Daoy (cell line): ENCODE data around the gene SULF2. TPM values are rescaled to one million over a fixed set of nuclear protein-coding genes. Genes with fewer than 3 reads are reported as not detected.
A peak's percentile ranks its signal among the peaks of the same experiment; 100 is the strongest.

Experiments
- DNase-seq: peaks from one replicate; pipeline ENCODE4 v3.0.0-alpha.2; 2015; ENCODE audit warnings: low read depth
- total RNA-seq: library from RNA; depleted of rRNA; stranded (reverse); fragments of >200 nt; shearing (Covaris generic); gene quantifications from 2 replicates; pipeline ENCODE4 v1.2.3, GENCODE V29; 2014

The SULF2 gene
- total RNA-seq, 1 experiment from 2014 or later, result 3.7 TPM

- DNase-seq, result peak; percentile 43
These were observed 526 bp downstream of the SULF2 start for GRCh38 chr20:47784599-47785310.

- DNase-seq, result no peak
These were observed 1.3 kb downstream of the SULF2 start for GRCh38 chr20:47783828-47784598.

GRCh38 chr20:47782920-47783552 lies 2.2 kb downstream of the SULF2 start:
- no peak for DNase-seq

- no peak for DNase-seq
These were observed 3.2 kb downstream of the SULF2 start for GRCh38 chr20:47782076-47782475.

GRCh38 chr20:47781632-47782031 lies 3.6 kb downstream of the SULF2 start:
- DNase-seq, result no peak

GRCh38 chr20:47780720-47781389 lies 4.4 kb downstream of the SULF2 start:
- no peak for DNase-seq

GRCh38 chr20:47778398-47779354 lies 6.6 kb downstream of the SULF2 start:
- no peak for DNase-seq

- no peak for DNase-seq
These were observed 8.1 kb downstream of the SULF2 start for GRCh38 chr20:47777220-47777619.

GRCh38 chr20:47776639-47777038 lies 8.6 kb downstream of the SULF2 start:
- no peak for DNase-seq

- no peak for DNase-seq
These were observed 9.4 kb downstream of the SULF2 start for GRCh38 chr20:47775841-47776240.

GRCh38 chr20:47775039-47775438 lies 10.2 kb downstream of the SULF2 start:
- DNase-seq, result no peak

- DNase-seq, result no peak
These were observed 11.0 kb downstream of the SULF2 start for GRCh38 chr20:47774131-47774777.

- no peak for DNase-seq
These were observed 11.9 kb downstream of the SULF2 start for GRCh38 chr20:47773371-47773786.

GRCh38 chr20:47770935-47771334 lies 14.3 kb downstream of the SULF2 start:
- DNase-seq, result no peak

GRCh38 chr20:47768016-47768824 lies 17.1 kb downstream of the SULF2 start:
- peak; percentile 40 for DNase-seq

GRCh38 chr20:47765691-47766594 lies 19.3 kb downstream of the SULF2 start:
- peak; percentile 71 for DNase-seq

GRCh38 chr20:47765271-47765670 lies 20.0 kb downstream of the SULF2 start:
- no peak for DNase-seq

GRCh38 chr20:47764154-47764733 lies 21.0 kb downstream of the SULF2 start:
- DNase-seq, result no peak
